LNCaP clone FGC (cell line): ENCODE results near the gene NUDT10.
"Not testable (repeated sequence)": the region's sequence is repeated elsewhere in the genome, so short reads cannot be mapped to it uniquely, and the experiment has no call there.

Experiments used
- DNase-seq: peaks from one replicate; pipeline ENCODE4 v3.0.0-alpha.2; 2011; ENCODE audit warnings: low read depth
- H3K4me3 ChIP-seq: 2 replicates; pipeline ENCODE4 v1.5.1; 2011; ENCODE audit warnings: mild to moderate bottlenecking, low read depth, low read length, control low read depth
- CTCF ChIP-seq: IDR thresholded peaks from 2 replicates; pipeline ENCODE4 v1.5.1; 2012; ENCODE audit warnings: mild to moderate bottlenecking; ENCODE audit not compliant: control insufficient read depth, insufficient read depth; ENCODE audit errors: extremely low read depth

NUDT10 gene

DNA sequence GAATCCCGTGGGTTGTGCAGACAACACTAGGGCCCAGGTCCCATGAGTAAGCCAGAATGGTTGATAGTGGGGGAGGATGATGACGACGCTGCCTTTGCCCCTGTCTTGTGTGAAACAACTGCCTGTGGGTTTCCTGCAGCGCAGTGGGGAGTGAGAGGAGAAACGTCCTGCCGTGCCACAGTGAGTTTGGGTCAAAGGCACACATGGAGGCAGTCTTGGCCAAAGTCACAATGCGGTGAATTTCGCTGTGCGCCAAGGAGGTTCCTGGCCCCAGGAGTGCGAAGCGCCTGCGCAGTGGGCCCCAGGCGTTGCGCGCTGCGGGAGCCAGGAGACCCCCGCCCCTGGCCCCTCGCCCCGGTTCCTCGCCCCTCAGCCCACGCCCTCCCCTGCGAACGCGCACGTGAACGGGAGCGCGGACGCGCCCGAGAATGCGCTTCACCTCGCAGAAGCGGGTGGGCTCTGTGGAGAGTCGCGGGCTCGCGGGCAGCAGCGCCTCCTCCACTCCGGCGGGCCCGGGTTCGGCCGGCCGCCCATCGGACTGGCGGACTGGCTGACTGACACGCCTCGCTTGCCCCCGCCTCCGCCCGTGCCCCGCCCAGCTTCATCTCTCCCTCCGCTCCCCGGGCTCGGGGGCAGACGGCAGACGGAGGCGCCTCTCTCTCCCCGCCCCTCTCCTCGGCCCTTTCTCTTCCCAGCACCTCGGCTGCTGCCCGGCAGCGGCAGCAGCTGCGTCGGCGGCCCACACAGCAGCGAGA is at the start of gene NUDT10:
Gene NUDT10 (plus strand): TSS at position 635 of the 755 bp plus-strand sequence. CDS start 144 bp downstream, outside the sequence.
- peak within 1 kb of the TSS; percentile 39 for H3K4me3 ChIP-seq
- no peak for DNase-seq
- no peak for TF ChIP-seq CTCF

DNA sequence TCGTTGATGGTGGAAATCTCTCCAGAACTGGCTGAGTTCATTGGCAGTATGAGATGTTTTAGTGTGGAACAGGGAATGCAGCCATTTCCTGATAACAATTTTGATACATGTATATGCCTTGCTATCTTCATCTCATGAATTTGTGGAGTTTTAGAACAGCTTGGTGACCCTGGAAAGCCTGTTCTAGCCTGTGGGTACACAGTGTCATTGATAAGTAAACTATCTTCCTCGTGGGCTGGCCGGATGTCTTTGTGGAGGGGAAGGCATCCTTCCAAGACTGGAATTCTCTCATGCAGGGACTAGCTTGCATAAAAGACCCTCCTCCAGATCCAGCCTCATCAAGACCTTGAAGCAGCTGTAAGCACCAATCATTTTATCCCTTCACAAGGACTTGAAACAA is 40.2 kb upstream of the NUDT10 start:
- no peak for TF ChIP-seq CTCF
- H3K4me3 ChIP-seq = no peak overlapping the region
- no peak for DNase-seq

DNA sequence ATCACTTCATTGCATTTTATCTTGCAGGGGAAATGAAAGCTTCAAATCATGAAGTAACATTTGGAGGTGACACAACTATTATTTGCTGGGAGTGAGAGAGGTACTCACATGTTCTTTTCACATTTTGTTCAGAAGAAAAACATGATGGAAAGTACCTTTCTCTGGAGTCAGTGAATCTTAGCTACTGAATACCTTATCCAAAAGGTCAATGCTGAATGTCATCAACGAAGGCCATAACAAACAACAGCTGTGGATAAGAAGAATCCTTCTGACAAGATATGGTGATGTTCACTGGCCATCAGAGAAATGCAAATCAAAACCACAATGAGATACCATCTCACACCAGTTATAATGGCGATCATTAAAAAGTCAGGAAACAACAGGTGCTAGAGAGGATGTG is 36.5 kb upstream of the NUDT10 start:
- DNase-seq = no peak
- TF ChIP-seq CTCF = no peak
- no peak overlapping the region for H3K4me3 ChIP-seq

GRCh38 chrX:51316271-51316670 is 16.4 kb upstream of the NUDT10 start:
- peak; percentile 91 for DNase-seq
- TF ChIP-seq CTCF = no peak
- H3K4me3 ChIP-seq = no peak overlapping the region

GRCh38 chrX:51332943-51333785 is 542 bp downstream of the NUDT10 start:
- peak overlapping the region; percentile 39 for H3K4me3 ChIP-seq
- not testable (repeated sequence) for DNase-seq

DNA sequence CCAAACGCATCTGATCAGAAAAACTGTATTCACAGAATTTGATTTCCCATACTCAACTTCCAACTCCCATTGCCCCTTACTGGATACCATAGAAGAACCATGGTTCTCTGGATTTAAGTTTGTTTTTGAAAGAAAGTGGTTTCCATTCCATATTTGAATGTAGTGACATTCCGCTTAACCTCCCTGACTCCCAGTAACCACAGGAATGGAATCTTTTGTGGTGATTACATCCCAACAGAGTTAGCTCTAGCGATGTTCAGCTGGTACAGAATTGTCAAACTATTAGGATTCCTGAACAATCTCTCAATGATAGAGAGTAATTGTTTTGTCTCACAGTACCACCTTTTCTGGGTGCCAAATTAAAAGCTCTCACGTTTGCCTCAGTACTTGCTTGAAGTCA is 1.7 kb downstream of the NUDT10 start:
- DNase-seq = no peak
- H3K4me3 ChIP-seq = no peak overlapping the region
- no peak for TF ChIP-seq CTCF

DNA sequence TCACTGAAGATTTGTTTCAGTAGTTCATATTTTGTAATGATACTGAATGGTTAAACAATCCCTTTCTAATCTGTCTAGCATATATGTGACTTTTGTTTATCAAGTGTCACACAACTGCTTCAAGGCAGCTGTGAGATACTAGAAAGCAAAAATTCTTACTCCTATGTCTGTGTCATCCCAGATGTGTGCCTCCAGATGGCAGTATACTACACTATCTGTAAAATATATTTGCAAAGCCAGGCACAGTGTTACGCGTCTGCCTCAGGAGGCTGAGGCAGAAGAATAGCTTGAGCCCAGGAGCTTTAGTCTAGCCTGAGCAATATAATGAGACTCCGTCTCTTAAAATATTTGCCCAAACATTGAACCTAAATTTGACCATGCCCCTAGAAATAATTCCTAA is 4.0 kb downstream of the NUDT10 start:
- no peak for DNase-seq

More for the DNA sequence above, 4.0 kb downstream of the NUDT10 start:
- H3K4me3 ChIP-seq = no peak overlapping the region
- peak; percentile 59 for TF ChIP-seq CTCF
